Fibroblast of skin of right biceps (primary cell): ENCODE results near the gene ZNF275.
A peak's percentile ranks its signal among the peaks of the same experiment; 100 is the strongest.
"Not testable (repeated sequence)": the region's sequence is repeated elsewhere in the genome, so short reads cannot be mapped to it uniquely, and the experiment has no call there.

Source experiments
- DNase-seq: peaks from one replicate; pipeline ENCODE4 v3.0.0-alpha.2; 2013

Gene ZNF275

DNA sequence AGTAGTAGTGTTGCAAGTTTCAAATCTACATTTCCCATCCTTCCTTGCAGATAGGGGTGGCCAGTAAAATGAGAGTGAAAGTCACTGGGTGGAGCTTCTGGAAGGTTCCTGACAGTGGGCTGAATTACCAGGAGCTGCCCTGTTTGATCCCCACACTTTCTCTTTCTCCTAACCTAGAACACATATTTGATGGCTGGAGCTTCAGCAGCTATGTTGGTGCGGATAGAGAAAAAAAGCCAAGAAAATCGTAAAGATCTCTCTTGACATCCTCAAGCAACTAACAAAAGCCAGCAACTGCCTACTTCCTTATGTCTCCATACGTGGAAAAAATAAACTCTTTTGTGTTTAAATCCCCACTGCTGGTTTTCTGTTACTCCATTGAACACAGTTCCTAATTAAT is 32.2 kb downstream of the ZNF275 start:
- DNase-seq: no peak

DNA sequence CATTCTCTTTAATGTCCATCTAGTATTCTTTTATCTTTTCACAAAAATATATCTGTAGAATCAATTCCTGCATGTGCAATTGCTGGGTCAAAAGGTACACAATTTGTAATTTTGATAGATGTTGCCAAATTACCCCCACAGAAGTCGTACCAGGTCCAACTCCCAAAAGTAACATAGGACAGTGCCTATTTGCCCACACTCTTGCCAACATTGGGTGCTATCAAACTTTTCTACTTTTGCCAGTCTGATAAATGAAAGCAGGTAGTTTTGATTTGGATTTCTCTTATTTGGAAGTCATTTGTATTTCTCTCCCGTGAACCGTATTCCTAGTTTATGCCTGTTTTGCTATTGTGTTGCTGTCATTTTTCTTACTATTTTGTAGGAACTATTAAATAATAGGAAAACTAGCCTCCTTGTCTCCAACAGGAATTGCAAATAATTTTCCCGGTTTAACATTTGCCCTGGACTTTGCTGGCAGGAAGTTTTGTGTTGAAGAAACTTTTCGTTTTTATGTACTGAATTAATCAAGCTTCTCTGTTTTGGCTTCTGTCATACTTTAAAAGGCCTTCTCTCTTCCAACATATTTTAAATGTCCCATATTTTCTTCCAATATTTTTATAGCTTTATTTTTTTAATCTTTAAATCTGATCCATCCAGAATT is 33.1 kb downstream of the ZNF275 start:
- DNase-seq: no peak

DNA sequence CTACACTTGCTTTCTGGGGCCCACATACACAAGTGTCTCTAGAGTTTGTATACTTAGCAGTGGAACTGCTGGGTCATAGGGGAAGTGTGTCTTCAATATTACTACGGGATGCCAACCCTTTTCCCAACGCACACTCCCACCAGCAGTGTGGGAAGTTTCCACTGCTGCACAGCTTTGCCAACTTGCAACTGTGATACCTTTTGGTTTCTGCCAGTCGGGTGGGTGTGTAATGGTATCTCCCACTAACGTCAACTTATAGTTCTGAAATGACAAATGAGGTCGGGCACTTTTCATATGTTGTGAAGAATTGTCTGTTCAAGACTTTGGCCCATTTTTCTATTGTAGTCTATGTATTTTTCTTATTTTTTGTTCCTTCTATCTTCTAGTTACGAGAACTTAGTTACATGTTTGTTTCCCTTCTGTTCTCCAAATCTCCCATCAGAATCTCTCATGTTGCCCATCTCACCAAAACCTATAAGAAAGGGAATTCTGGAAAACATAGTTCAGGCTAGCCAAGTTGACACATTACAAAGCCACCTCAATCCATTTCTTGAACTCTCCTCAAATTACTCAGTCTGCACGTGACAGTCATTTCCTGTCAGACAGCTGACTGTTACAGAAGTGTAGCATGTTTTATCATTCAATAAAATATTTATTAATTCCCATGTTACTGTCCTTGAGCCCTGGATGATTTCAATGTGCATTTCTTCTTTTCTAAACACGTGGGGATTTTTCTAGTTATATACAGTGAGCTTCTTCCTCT is 36.5 kb downstream of the ZNF275 start:
- DNase-seq: peak; percentile 0

DNA sequence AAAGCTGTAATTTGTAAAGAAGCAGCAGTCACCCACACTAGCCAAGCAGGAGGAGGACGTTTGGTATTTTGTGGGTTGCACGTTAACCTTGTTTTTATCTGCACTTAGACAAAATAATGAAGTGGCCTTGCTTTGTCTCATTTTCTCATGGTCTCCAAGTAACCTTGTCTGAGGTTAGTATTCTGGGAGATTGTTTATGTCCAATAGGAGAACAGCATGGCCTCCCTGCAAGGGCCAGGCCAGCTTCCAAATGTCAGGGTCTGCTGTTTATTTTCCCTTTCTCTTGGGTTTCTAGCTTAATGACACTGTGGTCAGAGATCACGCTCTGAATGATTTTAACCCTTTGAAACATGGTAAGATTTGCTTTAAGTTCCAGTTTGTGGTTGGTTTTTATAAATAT is 37.3 kb downstream of the ZNF275 start:
- DNase-seq: no peak

DNA sequence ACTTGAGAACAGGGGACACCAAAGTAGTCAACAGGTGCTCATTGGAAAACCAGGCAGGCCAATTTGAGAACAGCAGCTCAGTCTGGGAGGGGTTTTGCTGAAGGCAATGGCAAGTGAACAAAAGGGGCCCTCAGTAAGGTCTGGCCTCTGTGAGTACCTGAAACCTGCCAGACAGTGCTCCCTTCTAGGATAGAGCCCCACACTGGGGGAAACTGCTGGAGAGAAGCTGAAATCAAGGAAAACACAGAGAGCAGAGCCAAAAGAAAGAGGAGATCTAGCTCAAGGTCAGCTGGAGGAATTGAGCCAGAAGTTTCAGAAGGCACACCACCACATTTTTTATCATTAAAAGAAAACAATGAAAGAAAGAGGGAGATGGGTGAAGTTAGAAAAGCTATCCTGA is 39.0 kb downstream of the ZNF275 start:
- no peak for DNase-seq

DNA sequence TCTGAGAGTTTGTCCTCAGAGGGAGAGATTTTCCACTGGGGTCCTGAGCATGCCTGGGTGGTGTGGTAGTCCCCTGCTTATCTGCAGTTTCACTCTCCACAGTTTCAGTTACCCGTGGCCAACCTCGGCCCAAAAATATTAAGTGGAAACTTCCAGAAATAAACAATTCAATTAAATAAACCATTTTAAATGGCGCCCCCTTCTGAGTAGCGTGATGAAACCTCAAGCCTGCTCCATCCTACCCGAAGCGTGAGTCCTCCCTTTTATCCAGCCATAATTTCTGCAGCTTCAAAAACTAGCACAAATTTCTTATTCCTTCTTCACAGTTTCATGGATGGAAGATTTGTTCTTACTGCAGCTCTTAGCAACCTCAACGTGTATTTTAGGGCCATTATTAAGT is 40.5 kb downstream of the ZNF275 start:
- DNase-seq: no peak

DNA sequence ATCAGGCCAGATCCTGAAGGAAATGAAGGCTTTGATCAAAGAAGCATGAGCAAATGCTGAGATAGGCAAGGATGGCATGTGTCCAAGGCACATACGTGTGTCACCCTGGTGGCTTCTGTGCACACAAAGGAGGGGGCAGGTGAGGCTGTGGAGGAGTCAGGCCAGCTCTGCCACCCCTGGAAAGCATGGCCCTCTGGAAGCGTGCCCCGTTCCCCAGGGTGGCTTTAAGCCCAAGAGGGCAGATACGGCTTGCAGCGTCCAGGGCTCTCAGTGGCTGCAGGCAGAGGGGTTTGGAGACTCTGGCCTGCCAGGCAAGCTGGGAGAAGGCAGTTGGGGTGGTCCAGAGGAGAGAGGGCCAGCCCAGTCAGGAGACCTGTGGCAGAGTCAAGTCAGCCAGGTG is 41.6 kb downstream of the ZNF275 start:
- DNase-seq: no peak

DNA sequence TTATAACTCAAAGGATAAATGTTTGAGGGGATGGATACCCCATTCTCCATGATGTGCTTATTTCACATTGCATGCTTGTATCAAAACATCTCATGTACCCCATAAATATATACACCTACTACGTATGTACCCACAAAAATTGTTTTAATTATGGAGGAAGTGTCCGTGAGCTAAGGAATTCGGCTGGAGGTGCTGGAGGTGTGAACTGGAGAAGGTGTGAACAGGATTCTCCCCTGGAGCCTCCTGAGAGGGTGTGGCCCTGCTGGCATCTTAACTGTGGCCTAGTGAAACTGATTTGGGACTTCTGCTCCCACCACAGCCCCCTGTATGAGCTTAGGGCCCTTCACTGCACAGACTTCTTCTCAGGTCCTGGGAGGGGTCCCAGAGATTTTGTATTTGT is 43.8 kb downstream of the ZNF275 start:
- DNase-seq: no peak

DNA sequence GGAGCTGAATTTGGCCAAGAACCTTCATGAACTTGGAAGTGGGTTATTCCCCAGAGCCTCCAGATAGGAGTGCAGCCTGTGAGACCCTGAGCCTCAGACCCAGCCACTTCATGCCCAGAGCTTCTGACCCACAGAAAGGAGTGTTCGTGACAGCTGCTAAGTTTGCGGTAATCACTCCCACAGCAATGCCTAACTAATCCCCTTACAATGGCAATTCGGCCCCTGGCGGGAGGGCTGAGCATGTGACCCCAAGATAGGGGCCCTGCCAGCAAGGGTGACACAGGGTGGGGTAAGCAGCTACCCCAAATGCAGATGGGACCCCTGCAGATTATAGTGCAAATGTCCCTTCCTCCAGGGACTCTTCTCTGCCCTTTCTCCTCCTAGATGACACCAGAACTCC is 44.7 kb downstream of the ZNF275 start:
- no peak for DNase-seq

DNA sequence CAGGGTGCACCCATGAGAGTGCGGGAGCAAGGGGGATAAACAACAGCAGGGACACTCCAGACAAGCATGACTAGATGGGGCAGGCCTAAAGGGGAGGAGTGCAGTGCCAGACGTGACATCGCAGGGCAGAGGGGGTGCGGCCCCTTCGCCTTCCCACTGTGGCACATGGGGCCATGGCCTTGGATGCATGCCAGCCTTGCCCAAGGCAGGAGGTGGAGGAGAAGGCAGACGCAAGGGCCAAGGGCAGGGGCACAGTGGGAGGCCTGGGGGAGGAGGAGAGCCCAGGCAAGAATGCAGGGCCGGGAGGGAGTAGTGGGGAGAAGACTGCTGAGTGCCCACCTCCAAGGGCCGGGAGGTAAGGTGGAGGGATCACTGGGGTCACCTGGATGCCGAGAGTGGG is 45.6 kb downstream of the ZNF275 start:
- DNase-seq: no peak

DNA sequence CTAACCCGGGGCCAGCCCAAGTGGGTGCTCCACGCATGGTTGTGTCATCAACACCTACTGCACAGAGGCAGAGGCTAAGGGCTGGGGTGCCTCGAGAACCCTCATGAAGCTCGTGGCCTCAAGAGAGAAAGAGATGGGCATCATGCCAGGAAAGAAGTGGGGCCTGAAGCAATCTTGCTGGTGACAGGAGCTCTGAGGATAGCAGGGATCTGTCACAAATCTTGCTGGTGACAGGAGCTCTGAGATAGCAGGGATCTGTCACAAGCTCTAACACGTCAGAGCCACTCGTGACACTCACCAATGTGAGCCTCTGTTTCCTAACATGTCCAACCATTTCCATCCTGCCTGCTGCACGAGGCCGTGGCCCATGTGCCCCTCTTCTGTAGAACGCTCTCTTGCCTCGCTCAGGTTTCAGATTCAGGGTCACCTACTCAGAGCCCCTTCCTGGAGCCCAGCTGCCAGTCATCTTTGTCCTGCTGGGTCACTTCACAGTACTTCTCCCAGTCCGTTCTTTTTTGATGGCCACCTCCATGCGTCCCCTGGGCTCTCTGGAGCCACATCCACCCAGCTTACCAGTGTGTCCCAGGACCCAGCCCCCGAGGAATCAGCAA is 46.1 kb downstream of the ZNF275 start:
- no peak for DNase-seq

DNA sequence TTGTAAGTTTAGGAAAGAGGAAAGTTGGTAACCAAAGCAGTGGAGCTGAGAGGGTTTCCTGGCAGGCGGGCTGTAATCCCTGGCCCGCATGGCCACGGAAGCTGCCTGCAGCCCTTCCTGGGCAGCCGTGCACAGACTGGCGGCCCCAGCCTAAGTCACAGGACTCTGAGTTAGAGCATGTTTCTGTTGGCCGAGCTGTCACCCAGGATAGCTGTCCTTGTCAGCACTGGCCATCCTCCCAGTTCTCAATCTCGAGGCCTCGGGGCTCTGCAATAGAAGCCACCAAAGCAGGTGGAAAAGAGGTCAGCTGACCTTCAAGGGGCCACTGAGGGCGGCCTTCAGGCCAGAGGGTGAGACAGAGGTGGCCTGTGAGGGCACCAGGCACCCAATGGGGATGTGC is 46.7 kb downstream of the ZNF275 start:
- DNase-seq: no peak

DNA sequence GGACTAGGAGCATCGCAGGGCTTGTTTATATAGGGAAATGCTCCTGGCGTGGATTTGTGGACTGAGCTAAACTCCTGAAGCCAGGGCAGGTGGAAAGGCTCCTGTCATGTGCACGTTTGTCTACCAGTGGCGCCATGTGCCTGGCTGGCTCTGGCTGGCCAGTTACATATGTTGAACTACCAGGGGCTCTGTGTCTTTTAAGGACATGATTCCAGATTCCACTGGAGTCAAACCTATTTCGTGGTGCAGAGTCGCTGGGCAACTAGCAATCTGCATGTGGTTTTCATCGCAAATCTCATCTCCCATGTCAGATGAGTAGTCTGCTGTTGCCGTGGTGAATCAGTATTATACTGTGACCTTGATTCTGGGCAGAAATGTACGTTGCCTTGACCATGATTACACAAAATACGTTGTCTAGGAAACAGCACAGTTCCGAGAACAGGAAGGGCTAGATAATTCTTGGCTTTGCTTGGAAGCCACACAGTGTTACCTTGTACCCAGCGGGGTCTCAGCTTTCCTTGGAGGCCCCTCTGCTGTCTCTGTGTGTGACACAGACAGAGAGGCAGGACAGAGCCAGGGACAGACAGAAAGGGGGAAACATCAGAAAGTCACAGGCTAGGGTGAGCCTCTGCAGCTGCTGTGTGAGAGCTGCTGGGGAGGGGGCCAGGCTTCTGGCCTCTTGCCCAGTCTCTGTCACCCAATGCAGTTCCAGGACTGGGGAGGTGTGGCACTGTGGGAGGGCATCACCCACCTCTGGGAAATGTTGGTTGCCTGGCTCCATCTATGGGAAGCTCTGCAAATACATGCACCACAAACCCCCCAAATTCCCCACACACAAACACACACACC is 48.0 kb downstream of the ZNF275 start:
- DNase-seq: peak; percentile 61

DNA sequence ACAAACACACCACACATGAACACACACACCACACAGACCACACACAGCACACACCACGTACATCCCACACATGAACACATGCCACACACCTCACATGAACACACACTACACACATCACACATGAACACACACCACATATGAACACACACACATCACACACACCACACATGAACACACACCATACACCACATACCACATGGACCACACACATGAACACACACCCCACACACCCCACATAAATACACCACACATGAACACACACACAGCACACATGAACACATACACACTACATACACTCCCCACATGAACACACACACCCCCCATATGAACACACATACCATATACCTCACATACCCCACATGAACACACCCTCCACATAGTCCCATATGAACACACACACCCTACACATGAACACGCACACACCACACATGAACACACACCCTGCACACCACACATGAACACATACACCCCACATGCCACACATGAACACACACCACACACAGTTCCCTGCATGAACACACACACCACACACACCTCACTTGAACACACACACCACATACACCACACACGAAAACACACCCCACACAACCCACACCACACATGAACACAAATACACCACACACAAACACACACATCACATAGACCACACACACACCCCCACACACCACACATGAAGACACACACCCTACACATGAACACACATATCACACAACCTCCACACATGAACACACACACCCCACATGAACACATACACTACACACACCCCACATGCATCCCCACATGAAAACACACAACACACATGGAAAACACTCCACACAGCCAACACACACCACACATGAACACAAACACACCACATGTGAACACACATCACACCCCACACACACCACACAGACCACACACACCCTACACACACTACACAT is 48.9 kb downstream of the ZNF275 start:
- DNase-seq: no peak

DNA sequence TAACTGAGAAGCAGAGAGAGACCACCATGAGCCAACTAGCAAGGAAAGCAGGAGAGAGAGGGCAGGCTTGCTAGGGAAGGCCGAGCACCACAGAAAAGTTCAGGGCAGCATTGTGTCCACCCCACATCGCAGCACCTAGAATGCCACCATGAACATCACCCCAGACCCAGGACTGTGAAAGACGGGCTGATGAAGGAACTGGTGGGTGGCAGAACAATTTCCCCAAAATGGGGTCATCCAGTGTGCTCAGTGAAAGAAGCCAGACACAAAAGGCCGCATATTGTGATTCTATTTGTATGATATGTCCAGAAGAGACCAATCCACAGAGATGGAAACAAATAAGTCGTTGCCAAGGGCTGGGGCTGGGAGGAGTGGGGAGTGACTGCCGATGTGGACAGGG is 50.4 kb downstream of the ZNF275 start:
- DNase-seq: no peak

DNA sequence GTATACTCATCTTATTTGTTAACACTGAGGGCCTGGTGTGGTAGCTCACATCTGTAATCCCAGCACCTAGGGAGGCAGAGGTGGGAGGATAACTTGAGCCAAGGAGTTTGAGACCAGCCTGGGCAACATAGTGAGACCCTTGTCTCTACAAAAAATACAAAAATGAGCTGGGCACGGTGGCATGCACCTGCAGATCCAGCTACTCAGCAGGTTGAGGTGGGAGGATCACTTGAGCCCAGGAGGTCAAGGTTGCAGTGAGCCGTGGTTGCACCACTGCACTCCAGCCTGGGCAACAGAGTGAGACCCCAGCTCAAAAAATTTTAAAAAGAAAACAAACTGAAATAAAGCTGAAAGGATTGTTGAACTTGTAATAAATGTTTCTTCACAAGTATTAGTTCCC is 51.0 kb downstream of the ZNF275 start:
- not testable (repeated sequence) for DNase-seq

DNA sequence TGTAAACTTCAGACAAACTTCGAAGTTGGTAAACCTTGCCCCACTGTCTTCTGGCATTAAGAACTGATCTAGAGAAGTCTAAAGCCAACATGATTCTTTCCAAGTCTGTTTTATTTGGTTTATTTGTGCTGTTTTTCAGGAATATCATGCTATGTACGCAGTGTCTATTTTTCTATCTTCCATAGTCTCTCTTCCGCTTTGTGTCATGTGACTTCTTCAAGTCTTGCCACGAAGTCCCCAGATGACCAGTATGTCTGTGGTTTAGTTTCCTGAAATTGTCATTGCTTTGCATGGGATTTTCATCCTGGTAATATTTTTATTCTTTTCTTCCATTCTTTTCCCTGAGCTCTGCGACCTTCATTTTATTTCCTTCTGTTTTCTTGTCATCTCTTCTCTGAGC is 52.1 kb downstream of the ZNF275 start:
- no peak for DNase-seq

DNA sequence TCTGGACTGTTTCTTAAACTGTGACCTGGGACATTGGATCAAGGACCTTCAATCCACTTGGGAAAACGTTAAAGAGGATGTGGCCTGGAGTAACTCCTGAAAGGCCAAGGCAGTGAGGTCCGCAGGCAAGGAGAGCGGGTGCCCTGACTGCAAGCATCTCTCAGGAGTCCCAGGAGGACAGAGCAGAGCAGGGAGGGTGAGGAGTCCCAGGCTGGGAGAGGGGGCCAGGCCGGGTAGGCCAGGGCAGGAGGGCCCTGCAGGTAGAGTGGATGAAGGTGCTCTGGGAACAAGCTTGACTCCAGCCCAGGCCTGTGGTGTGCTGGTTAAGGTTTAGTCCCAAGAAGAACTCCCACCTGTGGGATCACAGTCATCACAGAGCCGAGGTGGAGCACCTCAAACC is 53.4 kb downstream of the ZNF275 start:
- DNase-seq: no peak

DNA sequence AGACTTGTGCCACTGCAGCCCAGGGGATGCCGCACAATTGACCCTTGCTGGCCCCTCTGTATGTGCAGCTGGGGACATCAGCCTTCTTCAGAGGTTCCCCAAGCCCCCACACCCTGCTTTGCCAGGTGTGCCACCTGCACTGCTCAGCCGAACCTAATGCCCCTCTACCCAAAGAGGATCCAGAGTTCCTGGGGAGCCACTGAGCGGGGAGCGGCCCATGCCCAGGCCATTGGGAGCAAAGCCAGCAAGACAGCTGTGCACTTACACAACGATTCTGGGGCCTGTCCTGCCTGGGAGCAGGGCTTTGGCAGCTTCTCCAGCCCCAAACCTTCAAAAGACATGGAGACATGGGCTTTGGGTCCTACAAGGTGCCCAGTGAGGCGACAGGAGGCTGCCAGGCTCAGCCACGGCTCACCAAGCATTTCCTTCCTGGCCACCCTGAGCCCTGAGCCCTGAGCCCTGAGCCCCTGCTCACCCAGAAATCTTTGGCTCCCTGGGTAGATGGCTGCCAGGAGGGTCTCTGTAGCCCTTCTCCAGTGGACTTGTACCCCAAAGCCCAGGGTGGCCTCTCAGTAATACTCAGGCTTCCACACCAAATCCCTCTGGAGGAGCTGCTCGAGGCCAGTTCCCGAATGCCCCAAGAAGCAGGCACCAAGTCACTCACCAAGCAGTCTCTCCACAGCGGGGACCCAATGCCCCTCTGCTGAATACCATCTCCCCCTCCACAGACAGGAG is 54.2 kb downstream of the ZNF275 start:
- no peak for DNase-seq

DNA sequence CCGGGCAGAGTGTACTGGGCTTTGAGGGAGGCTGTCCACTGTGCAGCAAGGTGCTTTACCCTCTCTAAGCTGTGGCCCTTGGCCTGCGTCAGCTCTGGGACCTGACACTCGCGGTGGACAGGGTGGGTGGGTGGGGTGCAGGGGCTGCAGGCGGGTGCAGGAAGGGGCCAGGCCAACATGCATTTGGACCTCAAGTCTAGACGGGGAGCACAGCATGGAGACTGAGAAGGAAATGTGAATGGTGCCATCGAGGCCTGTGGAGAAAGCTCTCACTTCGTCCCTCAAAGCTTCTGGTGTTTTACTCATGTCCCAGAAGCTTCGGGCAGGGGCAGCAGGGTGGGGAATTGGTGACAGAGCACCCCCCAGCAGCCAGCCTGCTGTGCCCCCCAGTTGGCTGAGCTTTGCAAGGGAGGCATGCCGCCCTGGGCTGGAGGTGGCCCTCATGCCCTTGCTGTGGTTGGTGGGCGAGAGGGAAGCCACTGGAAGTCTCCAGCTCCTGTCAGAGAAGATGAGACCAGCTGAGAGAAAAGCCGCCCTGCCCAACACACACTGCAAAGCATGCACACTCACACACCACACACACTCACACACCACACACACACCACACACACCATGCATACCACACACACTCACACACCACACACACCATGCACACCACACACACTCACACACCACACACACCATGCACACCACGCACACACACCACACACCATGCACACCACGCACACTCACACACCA is 54.9 kb downstream of the ZNF275 start:
- no peak for DNase-seq

DNA sequence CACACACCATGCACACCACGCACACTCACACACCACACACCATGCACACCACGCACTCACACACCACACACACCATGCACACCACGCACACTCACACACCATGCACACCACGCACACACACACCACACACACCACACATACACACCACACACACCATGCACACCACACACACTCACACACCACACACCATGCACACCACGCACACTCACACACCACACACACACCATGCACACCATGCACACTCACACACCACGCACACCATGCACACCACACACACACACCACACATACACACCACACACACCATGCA is 55.5 kb downstream of the ZNF275 start:
- not testable (repeated sequence) for DNase-seq
